Gastroesophageal sphincter (tissue), 4 donors: ENCODE data around the gene PIAS2. TPM values are rescaled to one million over a fixed set of nuclear protein-coding genes. Genes with fewer than 3 reads are reported as not detected.
"Not testable (repeated sequence)": the region's sequence is repeated elsewhere in the genome, so short reads cannot be mapped to it uniquely, and the experiment has no call there.

Experiments
- ATAC-seq: fragments of 150-250 bp; one replicate; pipeline ENCODE4 v1.9.1; 2016; ENCODE audit warnings: mild to moderate bottlenecking, moderate library complexity
- H3K27ac ChIP-seq, 4 donors: fragments of 200-600 bp; sonication (generic) in 3 of 4; 1 replicate in 3 of 4; 2 replicates in 1 of 4; pipeline ENCODE4 v1.5.1; 2016 to 2019
- H3K27me3 ChIP-seq: fragments of 200-600 bp; sonication (generic); one replicate; pipeline ENCODE4 v1.5.1; 2019
- H3K36me3 ChIP-seq, 2 donors: fragments of 200-600 bp; sonication (generic); one replicate each; pipeline ENCODE4 v1.5.1; 2019; ENCODE audit warnings: control low read depth in 1 of 2
- H3K4me1 ChIP-seq, 3 donors: fragments of 200-600 bp; sonication (generic); 1 replicate in 2 of 3; 2 replicates in 1 of 3; pipeline ENCODE4 v1.5.1; 2016 to 2019; ENCODE audit warnings: control low read depth in 2 of 3
- H3K4me3 ChIP-seq, 2 donors: fragments of 200-600 bp; sonication (generic); one replicate each; pipeline ENCODE4 v1.5.1; 2019; ENCODE audit warnings: mild to moderate bottlenecking in 1 of 2, moderate library complexity in 1 of 2
- H3K9me3 ChIP-seq, 3 donors: fragments of 200-600 bp; sonication (generic); one replicate each; pipeline ENCODE4 v1.5.1; 2017 to 2019; ENCODE audit warnings: control low read depth in 2 of 3
- EP300 ChIP-seq: sonication (generic); formaldehyde crosslinking; IDR thresholded peaks from one replicate; pipeline ENCODE4 v1.6.1; 2017; ENCODE audit warnings: antibody characterized with exemption, mild to moderate bottlenecking
- POLR2A ChIP-seq, 2 donors: fragments of 450-650 bp; IDR thresholded peaks; one replicate each; pipeline ENCODE4 v1.6.1; 2017; ENCODE audit warnings: antibody characterized with exemption in 2 of 2, mild to moderate bottlenecking in 2 of 2, moderate library complexity in 1 of 2
- POLR2AphosphoS5 ChIP-seq: sonication (generic); formaldehyde crosslinking; IDR thresholded peaks from one replicate; pipeline ENCODE4 v1.6.1; 2017; ENCODE audit warnings: antibody characterized with exemption
- WGBS, 2 donors: methylation state at CpG; one replicate each; pipeline ENCODE4 v1.1.5; 2018; ENCODE audit warnings: low coverage in 1 of 2; 5-methylcytosine and 5-hydroxymethylcytosine counted together
- total RNA-seq, 4 donors: library from RNA; depleted of rRNA; stranded (reverse); fragments of >200 nt; gene quantifications; one replicate each; pipeline ENCODE4 v1.1.0, GENCODE V29; 2016
- TF ChIP-seq, protein P1 (sequence below), 4 experiments: fragments of 200-600 bp in 2 of 4; fragments of 450-650 bp in 2 of 4; sonication (generic) in 1 of 4; IDR thresholded peaks; one replicate each; pipeline ENCODE4 v1.5.1; 2017 to 2019; ENCODE audit warnings: antibody characterized with exemption in 4 of 4, mild to moderate bottlenecking in 2 of 4, moderate library complexity in 2 of 4

Gene PIAS2
- total RNA-seq, 4 donors from 2014 or later, result 26.4 to 31.0 (median 28.1) TPM

DNA sequence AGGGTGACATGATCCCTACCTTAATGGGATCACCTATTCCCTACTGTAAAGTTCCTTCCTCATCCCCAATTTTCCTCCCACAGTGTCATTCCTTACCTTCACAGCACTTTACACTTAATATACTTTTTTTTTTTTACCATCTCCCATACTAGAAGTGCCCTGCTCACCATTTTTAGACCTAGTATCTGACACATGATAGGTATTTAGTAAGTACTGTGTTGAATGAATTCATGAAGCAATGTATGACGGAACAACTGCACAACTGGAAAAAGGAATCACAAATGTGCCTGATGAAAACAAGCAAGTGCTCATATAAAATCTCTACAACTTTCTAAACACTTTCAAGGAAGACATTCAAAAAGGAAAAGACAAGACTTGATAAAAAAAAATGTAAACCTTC is 83.4 kb downstream of the PIAS2 start:
- H3K9me3 ChIP-seq, result no peaks in the 10 kb centered on the region
- peaks cover 0 to 53% of the 10 kb centered on the region in 2 donors for H3K36me3 ChIP-seq
- TF ChIP-seq, protein P1, sequence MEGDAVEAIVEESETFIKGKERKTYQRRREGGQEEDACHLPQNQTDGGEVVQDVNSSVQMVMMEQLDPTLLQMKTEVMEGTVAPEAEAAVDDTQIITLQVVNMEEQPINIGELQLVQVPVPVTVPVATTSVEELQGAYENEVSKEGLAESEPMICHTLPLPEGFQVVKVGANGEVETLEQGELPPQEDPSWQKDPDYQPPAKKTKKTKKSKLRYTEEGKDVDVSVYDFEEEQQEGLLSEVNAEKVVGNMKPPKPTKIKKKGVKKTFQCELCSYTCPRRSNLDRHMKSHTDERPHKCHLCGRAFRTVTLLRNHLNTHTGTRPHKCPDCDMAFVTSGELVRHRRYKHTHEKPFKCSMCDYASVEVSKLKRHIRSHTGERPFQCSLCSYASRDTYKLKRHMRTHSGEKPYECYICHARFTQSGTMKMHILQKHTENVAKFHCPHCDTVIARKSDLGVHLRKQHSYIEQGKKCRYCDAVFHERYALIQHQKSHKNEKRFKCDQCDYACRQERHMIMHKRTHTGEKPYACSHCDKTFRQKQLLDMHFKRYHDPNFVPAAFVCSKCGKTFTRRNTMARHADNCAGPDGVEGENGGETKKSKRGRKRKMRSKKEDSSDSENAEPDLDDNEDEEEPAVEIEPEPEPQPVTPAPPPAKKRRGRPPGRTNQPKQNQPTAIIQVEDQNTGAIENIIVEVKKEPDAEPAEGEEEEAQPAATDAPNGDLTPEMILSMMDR (IDR thresholded peaks at IDR 0.05), result no peak
- no peak for TF ChIP-seq EP300
- TF ChIP-seq POLR2A (IDR thresholded peaks at IDR 0.05), result no peak
- TF ChIP-seq POLR2AphosphoS5, result no peak
- H3K4me3 ChIP-seq, result no peak overlapping the region
- WGBS, 2 donors, result no CpG with 5 or more reads among the region's 1 CpG
- no peaks in the 10 kb centered on the region for H3K27me3 ChIP-seq
- no peak overlapping the region for H3K27ac ChIP-seq
- no peaks in the 10 kb centered on the region for H3K4me1 ChIP-seq
- no peak for ATAC-seq

DNA sequence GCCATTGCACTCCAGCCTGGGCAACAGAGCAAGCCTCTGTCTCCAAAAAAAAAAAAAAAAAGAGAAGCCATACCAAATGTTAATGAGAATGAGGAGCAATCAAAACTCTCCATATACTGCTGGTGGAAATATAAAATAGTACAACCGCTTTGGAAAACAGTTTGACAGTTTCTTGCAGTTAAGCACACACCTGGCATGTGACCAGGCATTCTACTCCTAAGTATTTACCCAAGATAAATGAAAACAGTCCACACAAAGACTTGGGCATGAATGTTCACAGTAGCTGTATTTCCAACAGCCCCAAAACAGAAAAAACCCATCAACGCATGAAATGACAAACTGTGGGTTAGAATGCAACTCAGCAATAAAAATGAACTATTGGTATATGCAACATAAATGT is 84.5 kb downstream of the PIAS2 start:
- Histone ChIP-seq H3K4me3 (no peak overlapping the region), H3K9me3 (no peaks in the 10 kb centered on the region), H3K27ac (no peak overlapping the region), H3K36me3 (peaks cover 0 to 64% of the 10 kb centered on the region in 2 donors), H3K4me1 (no peaks in the 10 kb centered on the region), H3K27me3 (no peaks in the 10 kb centered on the region)
- WGBS, 2 donors, result 90 to 97% methylated on average over 2 of the region's 2 CpGs
- no peak for ATAC-seq
- no peak for TF ChIP-seq POLR2A (IDR thresholded peaks at IDR 0.05)

DNA sequence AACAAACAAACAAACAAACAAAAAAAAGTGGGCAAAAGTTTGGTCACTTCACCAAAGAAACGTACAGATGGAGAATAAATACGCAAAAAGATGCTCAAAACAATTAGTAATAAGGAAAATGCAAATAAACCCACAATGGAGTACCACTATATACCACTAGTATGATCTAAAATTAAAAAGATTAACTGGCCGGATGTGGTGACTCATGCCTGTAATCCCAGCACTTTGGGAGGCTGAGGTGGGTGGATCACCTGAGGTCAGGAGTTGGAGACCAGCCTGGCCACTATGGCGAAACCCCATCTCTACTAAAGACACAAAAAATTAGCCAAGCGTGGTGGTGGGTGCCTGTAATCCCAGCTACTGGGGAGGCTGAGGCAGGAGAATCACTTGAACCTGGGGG is 84.9 kb downstream of the PIAS2 start:
- H3K4me3 ChIP-seq, H3K9me3 ChIP-seq, H3K27ac ChIP-seq, ATAC-seq, H3K27me3 ChIP-seq, H3K4me1 ChIP-seq: not testable (repeated sequence)
- 91 to 98% methylated on average over 5 of the region's 5 CpGs for WGBS, 2 donors
- peaks cover 0 to 68% of the 10 kb centered on the region in 2 donors for H3K36me3 ChIP-seq

DNA sequence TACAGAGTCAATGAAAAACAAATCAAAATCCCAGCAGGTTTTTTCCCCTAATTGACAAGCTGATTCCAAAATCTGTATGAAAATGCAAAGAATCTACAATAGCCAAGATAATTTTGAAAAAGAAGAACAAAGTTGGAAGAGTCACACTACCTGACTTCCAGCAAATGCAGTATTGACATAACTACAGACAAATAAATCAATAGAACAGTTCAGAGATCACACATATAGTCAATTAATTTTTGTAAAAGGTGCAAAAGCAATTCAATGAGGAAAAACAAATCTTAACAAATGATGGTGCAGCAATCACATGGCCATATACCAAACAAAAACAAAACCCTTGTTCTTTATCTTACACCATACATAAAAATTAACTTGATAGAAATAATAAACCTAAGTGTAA is 85.9 kb downstream of the PIAS2 start:
- no peaks in the 10 kb centered on the region for H3K27me3 ChIP-seq
- H3K4me1 ChIP-seq, result no peaks in the 10 kb centered on the region
- no peak overlapping the region for H3K4me3 ChIP-seq
- ATAC-seq, result no peak
- TF ChIP-seq EP300, result no peak
- TF ChIP-seq POLR2AphosphoS5, result no peak
- TF ChIP-seq, protein P1 (IDR thresholded peaks at IDR 0.05), result no peak
- TF ChIP-seq POLR2A (IDR thresholded peaks at IDR 0.05), result no peak
- H3K36me3 ChIP-seq, result peaks cover 0 to 75% of the 10 kb centered on the region in 2 donors
- H3K27ac ChIP-seq, result no peak overlapping the region
- no peaks in the 10 kb centered on the region for H3K9me3 ChIP-seq

DNA sequence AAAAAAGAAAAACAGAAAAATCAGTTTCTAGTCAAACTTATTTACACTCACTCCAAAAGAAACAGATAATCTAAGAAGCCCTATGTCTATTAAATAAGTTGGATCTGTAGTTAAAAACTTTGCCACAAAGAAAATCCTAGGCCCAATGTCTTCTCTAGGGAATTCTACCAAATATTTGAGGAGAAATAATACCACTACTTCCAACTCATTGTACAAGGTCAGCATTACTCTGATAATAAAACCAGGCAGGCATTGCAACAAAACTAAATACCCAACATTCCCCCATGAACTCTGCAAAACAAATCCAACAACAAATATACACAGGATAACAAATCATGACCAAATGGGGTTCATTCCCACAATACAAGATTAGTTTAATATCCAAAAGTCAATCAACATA is 86.7 kb downstream of the PIAS2 start:
- no peaks in the 10 kb centered on the region for H3K27me3 ChIP-seq
- H3K9me3 ChIP-seq, result no peaks in the 10 kb centered on the region
- no peak for TF ChIP-seq POLR2A (IDR thresholded peaks at IDR 0.05)
- no peak for TF ChIP-seq EP300
- no peak for TF ChIP-seq POLR2AphosphoS5
- TF ChIP-seq, protein P1 (IDR thresholded peaks at IDR 0.05), result no peak
- no peak overlapping the region for H3K27ac ChIP-seq
- no peaks in the 10 kb centered on the region for H3K4me1 ChIP-seq
- no peak overlapping the region for H3K4me3 ChIP-seq
- H3K36me3 ChIP-seq, result peaks cover 0 to 75% of the 10 kb centered on the region in 2 donors
- no peak for ATAC-seq

DNA sequence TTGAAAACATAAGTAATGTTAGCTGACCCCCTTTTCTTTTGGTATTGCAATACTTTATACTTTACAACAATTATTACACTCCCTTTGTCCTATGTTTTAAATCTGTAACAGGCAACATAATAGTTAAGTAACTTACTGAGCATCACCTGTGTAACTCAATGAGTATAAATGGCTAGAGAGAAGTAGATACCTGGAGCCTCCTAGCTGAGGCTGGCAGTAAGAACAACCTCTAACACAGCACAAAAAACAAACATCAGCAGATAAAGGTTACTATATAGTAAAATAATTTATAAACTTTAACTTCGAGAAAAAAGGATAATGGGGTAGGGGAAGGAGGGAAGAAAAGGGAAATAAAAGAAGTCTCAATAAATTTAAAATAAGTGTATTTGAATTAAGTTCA is 87.4 kb downstream of the PIAS2 start:
- Histone ChIP-seq H3K9me3 (no peaks in the 10 kb centered on the region), H3K27ac (no peak overlapping the region), H3K27me3 (no peaks in the 10 kb centered on the region), H3K36me3 (peaks cover 0 to 68% of the 10 kb centered on the region in 2 donors), H3K4me3 (no peak overlapping the region), H3K4me1 (no peaks in the 10 kb centered on the region)
- 82 to 100% methylated on average over 1 of the region's 1 CpG for WGBS, 2 donors
- ATAC-seq, result no peak
- TF ChIP-seq POLR2AphosphoS5 (no peak), EP300 (no peak), POLR2A (IDR thresholded peaks at IDR 0.05) (no peak)
- TF ChIP-seq, protein P1 (IDR thresholded peaks at IDR 0.05), result no peak
